Measurements from ENCODE around the gene AARS2. TPM values are rescaled to one million over a fixed set of nuclear protein-coding genes. Genes with fewer than 3 reads are reported as not detected.

The AARS2 gene
- total and polyA plus RNA-seq, 10 of the 15 experiments (the other 5 are each of a cell fraction or from before 2014, with no cell fraction given) = 0.71 to 18.3 (median 12.7) TPM

DNA sequence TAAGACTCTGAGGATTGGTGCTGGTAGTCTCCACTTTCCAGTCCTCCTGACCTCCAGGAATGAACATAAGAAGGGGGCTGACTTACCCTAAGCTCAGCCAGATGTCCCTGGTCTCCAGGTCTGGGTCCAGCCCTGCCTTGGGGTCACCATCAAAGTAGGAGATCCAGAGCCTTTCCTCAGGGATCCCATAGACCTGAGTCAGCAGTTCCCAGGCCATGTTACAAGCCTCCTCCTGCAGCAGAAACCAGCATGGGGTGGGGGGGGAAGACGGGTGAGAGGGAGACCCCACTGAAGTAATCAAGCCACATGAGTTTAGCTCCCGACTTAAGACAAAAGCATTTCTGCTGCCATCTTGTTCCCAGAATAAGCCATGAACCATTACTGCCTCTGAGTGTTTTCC is 1.8 kb downstream of the AARS2 start (continued):
- TF ChIP-seq, protein P1, sequence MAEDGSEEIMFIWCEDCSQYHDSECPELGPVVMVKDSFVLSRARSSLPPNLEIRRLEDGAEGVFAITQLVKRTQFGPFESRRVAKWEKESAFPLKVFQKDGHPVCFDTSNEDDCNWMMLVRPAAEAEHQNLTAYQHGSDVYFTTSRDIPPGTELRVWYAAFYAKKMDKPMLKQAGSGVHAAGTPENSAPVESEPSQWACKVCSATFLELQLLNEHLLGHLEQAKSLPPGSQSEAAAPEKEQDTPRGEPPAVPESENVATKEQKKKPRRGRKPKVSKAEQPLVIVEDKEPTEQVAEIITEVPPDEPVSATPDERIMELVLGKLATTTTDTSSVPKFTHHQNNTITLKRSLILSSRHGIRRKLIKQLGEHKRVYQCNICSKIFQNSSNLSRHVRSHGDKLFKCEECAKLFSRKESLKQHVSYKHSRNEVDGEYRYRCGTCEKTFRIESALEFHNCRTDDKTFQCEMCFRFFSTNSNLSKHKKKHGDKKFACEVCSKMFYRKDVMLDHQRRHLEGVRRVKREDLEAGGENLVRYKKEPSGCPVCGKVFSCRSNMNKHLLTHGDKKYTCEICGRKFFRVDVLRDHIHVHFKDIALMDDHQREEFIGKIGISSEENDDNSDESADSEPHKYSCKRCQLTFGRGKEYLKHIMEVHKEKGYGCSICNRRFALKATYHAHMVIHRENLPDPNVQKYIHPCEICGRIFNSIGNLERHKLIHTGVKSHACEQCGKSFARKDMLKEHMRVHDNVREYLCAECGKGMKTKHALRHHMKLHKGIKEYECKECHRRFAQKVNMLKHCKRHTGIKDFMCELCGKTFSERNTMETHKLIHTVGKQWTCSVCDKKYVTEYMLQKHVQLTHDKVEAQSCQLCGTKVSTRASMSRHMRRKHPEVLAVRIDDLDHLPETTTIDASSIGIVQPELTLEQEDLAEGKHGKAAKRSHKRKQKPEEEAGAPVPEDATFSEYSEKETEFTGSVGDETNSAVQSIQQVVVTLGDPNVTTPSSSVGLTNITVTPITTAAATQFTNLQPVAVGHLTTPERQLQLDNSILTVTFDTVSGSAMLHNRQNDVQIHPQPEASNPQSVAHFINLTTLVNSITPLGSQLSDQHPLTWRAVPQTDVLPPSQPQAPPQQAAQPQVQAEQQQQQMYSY (CRISPR knock-in tag; IDR thresholded peaks at IDR 0.05) = no peak
- no peak for TF ChIP-seq LARP7 (IDR thresholded peaks at IDR 0.05)
- TF ChIP-seq, protein P2, sequence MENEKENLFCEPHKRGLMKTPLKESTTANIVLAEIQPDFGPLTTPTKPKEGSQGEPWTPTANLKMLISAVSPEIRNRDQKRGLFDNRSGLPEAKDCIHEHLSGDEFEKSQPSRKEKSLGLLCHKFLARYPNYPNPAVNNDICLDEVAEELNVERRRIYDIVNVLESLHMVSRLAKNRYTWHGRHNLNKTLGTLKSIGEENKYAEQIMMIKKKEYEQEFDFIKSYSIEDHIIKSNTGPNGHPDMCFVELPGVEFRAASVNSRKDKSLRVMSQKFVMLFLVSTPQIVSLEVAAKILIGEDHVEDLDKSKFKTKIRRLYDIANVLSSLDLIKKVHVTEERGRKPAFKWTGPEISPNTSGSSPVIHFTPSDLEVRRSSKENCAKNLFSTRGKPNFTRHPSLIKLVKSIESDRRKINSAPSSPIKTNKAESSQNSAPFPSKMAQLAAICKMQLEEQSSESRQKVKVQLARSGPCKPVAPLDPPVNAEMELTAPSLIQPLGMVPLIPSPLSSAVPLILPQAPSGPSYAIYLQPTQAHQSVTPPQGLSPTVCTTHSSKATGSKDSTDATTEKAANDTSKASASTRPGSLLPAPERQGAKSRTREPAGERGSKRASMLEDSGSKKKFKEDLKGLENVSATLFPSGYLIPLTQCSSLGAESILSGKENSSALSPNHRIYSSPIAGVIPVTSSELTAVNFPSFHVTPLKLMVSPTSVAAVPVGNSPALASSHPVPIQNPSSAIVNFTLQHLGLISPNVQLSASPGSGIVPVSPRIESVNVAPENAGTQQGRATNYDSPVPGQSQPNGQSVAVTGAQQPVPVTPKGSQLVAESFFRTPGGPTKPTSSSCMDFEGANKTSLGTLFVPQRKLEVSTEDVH (IDR thresholded peaks at IDR 0.05; ENCODE audit: low read depth, partially characterized antibody) = no peak
- no peak for TF ChIP-seq YY1 (IDR thresholded peaks at IDR 0.05; ENCODE audit: low read depth, low read length)
- no peak for TF ChIP-seq SKIL (IDR thresholded peaks at IDR 0.05; ENCODE audit: low read depth, poor library complexity, severe bottlenecking)
- no peak for TF ChIP-seq ZNF217 (IDR thresholded peaks at IDR 0.05)
